Lower leg skin (tissue), 4 donors: Measurements from ENCODE around the gene GRIN2A. TPM values are rescaled to one million over a fixed set of nuclear protein-coding genes. Genes with fewer than 3 reads are reported as not detected.

Experiments
- DNase-seq, 2 donors: peaks; one replicate each; pipeline ENCODE4 v3.0.0-alpha.2; 2019; ENCODE audit warnings: low spot score in 2 of 2
- H3K4me3 ChIP-seq: fragments of 200-600 bp; sonication (generic); 2 replicates; pipeline ENCODE4 v1.5.1; 2017; ENCODE audit warnings: mild to moderate bottlenecking, low read depth; ENCODE audit not compliant: poor library complexity, severe bottlenecking
- CTCF ChIP-seq, 3 donors: fragments of 450-650 bp; IDR thresholded peaks; one replicate each; pipeline ENCODE4 v1.5.1; 2016; ENCODE audit warnings: antibody characterized with exemption in 3 of 3, mild to moderate bottlenecking in 3 of 3, moderate library complexity in 2 of 3
- POLR2A ChIP-seq, 2 donors: fragments of 450-650 bp; IDR thresholded peaks; one replicate each; pipeline ENCODE4 v1.6.1; 2016 to 2017; ENCODE audit warnings: antibody characterized with exemption in 2 of 2, mild to moderate bottlenecking in 1 of 2, moderate library complexity in 1 of 2
- WGBS, 2 donors: methylation state at CpG; one replicate each; pipeline ENCODE4 v1.1.5; 2018; 5-methylcytosine and 5-hydroxymethylcytosine counted together
- intact Hi-C: fragments of 100-400 bp; cut with DNase I; formaldehyde crosslinking; loops from one replicate; pipeline ENCODE4 v1.15.0; 2023; ENCODE audit warnings: low total_unique reads
- total RNA-seq, 4 donors: library from RNA; depleted of rRNA; stranded (reverse); fragments of >200 nt; gene quantifications; one replicate each; pipeline ENCODE4 v1.1.0, GENCODE V29; 2016

The GRIN2A gene
- total RNA-seq, 4 donors from 2014 or later, result 0.30 to 1.7 (median 0.73) TPM

- no peak for TF ChIP-seq POLR2A (IDR thresholded peaks at IDR 0.05)
- TF ChIP-seq CTCF (IDR thresholded peaks at IDR 0.05), result no peak
- WGBS, 2 donors, result 82 to 83% methylated on average over 4 of the region's 4 CpGs
- no peak overlapping the region for H3K4me3 ChIP-seq
- intact Hi-C loops, result no loop called here
- no peak for DNase-seq
These were observed 233.3 kb downstream of the GRIN2A start for GRCh38 chr16:9948933-9949332.

- TF ChIP-seq CTCF (IDR thresholded peaks at IDR 0.05) (no peak), POLR2A (IDR thresholded peaks at IDR 0.05) (no peak)
- no peak for DNase-seq
- H3K4me3 ChIP-seq, result no peak overlapping the region
- WGBS, 2 donors, result 73 to 77% methylated on average over 3 of the region's 3 CpGs
- intact Hi-C loops, result no loop called here
These were observed 236.1 kb downstream of the GRIN2A start for GRCh38 chr16:9946022-9946720.

GRCh38 chr16:9943121-9943520 lies 239.1 kb downstream of the GRIN2A start:
- no peak for DNase-seq

GRCh38 chr16:9941245-9941644 lies 241.0 kb downstream of the GRIN2A start:
- 66 to 74% methylated on average over 3 of the region's 3 CpGs for WGBS, 2 donors
- intact Hi-C loops, result loop anchor here (5.0 kb wide), 1 partner anchor 409 kb away; no protein-coding TSS in a partner anchor

More at GRCh38 chr16:9943121-9943520, 239.1 kb downstream of the GRIN2A start:
- intact Hi-C loops, result loop anchor here (5.0 kb wide), 1 partner anchor 411 kb away; no protein-coding TSS in a partner anchor
- WGBS, 2 donors, result 82 to 83% methylated on average over 5 of the region's 5 CpGs
- H3K4me3 ChIP-seq, result no peak overlapping the region
- no peak for TF ChIP-seq POLR2A (IDR thresholded peaks at IDR 0.05)
- TF ChIP-seq CTCF (IDR thresholded peaks at IDR 0.05), result no peak

GRCh38 chr16:9934723-9935508 lies 247.3 kb downstream of the GRIN2A start:
- no peak overlapping the region for H3K4me3 ChIP-seq
- 73 to 79% methylated on average over 8 of the region's 8 CpGs for WGBS, 2 donors
- no peak for DNase-seq
- no peak for TF ChIP-seq POLR2A (IDR thresholded peaks at IDR 0.05)
- no peak for TF ChIP-seq CTCF (IDR thresholded peaks at IDR 0.05)
- intact Hi-C loops, result no loop called here

More at GRCh38 chr16:9941245-9941644, 241.0 kb downstream of the GRIN2A start:
- no peak overlapping the region for H3K4me3 ChIP-seq
- no peak for DNase-seq
- no peak for TF ChIP-seq POLR2A (IDR thresholded peaks at IDR 0.05)
- no peak for TF ChIP-seq CTCF (IDR thresholded peaks at IDR 0.05)
